Ovary (tissue), 3 donors: ENCODE results near the gene PHF3.

ENCODE experiments used
- CTCF ChIP-seq, 3 donors: fragments of 450-650 bp in 2 of 3; fragments of 200-600 bp in 1 of 3; IDR thresholded peaks; one replicate each; pipeline versions ENCODE4 v1.5.1 to v1.8.0; 2016 to 2022; ENCODE audit warnings: antibody characterized with exemption in 3 of 3, mild to moderate bottlenecking in 1 of 3
- EP300 ChIP-seq: sonication (generic); formaldehyde crosslinking; IDR thresholded peaks from one replicate; pipeline ENCODE4 v1.6.1; 2017; ENCODE audit warnings: antibody characterized with exemption
- donor health status: DM: no; HTN: no; CAD: no.

GRCh38 chr6:63599243-63599642, 36.4 kb upstream of the PHF3 start:
- no peak for TF ChIP-seq CTCF (IDR thresholded peaks at IDR 0.05)
- no peak for TF ChIP-seq EP300
